ENCODE results near the gene SLC35C1.
A peak's percentile ranks its signal among the peaks of the same experiment; 100 is the strongest.
"Not testable (repeated sequence)": the region's sequence is repeated elsewhere in the genome, so short reads cannot be mapped to it uniquely, and the experiment has no call there.

SLC35C1 gene

DNA sequence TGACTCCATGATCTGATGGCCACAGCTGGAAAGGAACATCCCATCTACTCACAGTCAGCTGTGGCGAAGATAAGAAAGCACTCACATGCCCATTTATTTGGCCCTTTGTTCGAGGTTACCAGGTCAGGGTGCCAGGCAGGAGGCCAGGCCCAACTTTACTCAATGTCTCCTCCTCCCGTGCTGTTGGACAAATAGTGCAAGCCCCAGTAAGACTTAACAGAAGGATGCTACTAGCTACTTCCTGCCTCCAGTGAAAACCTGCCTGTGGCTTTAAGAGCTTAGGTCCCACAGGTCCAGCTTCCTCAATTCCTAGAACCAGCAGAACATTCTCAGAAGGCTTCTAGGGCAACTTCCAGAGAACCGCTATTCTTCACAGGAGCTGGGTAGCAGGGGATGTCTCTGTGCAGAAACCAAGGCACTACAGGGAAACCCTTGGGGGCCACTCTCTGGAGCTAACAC, 29.4 kb downstream of the SLC35C1 start:
- Histone ChIP-seq H3K4me2 (ENCODE audit: low read depth, low read length, poor library complexity, severe bottlenecking) (no peak overlapping the region), H3K36me3 (ENCODE audit: insufficient read depth, low read length) (no peaks in the 10 kb centered on the region), H3K9me3 (ENCODE audit: insufficient read depth, low read depth, low read length) (no peaks in the 10 kb centered on the region), H3K27me3 (ENCODE audit: insufficient read depth, low read length, poor library complexity, severe bottlenecking) (no peaks in the 10 kb centered on the region), H3K79me2 (ENCODE audit: insufficient read depth, low read length) (no peaks in the 10 kb centered on the region), H2AFZ (ENCODE audit: low read length) (peak overlapping the region; percentile 13; the same call in 1 of the 2 replicates), H3K4me1 (ENCODE audit: insufficient read depth, low read length, poor library complexity, severe bottlenecking) (no peaks in the 10 kb centered on the region), H4K20me1 (ENCODE audit: insufficient read depth, low read length, poor library complexity, severe bottlenecking) (no peaks in the 10 kb centered on the region), H3K9me2 (replicated peaks; ENCODE audit: low read depth, low read length) (no peaks in the 10 kb centered on the region), H3K9ac (ENCODE audit: low read depth, low read length, poor library complexity, severe bottlenecking) (no peak overlapping the region), H3F3A (ENCODE audit: low read depth) (no peaks in the 10 kb centered on the region), H3K4me3 (ENCODE audit: low read length, poor library complexity, severe bottlenecking) (no peak overlapping the region)
- TF ChIP-seq, protein P1, sequence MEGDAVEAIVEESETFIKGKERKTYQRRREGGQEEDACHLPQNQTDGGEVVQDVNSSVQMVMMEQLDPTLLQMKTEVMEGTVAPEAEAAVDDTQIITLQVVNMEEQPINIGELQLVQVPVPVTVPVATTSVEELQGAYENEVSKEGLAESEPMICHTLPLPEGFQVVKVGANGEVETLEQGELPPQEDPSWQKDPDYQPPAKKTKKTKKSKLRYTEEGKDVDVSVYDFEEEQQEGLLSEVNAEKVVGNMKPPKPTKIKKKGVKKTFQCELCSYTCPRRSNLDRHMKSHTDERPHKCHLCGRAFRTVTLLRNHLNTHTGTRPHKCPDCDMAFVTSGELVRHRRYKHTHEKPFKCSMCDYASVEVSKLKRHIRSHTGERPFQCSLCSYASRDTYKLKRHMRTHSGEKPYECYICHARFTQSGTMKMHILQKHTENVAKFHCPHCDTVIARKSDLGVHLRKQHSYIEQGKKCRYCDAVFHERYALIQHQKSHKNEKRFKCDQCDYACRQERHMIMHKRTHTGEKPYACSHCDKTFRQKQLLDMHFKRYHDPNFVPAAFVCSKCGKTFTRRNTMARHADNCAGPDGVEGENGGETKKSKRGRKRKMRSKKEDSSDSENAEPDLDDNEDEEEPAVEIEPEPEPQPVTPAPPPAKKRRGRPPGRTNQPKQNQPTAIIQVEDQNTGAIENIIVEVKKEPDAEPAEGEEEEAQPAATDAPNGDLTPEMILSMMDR (conservative IDR thresholded peaks at IDR 0.05; ENCODE audit: low read length), result no peak

- H3F3A ChIP-seq (ENCODE audit: low read depth), result no peaks in the 10 kb centered on the region; the same call in 1 of the 2 replicates
- no peaks in the 10 kb centered on the region for H4K20me1 ChIP-seq (ENCODE audit: insufficient read depth, low read length, poor library complexity, severe bottlenecking)
- H3K79me2 ChIP-seq (ENCODE audit: insufficient read depth, low read length), result no peaks in the 10 kb centered on the region
- no peaks in the 10 kb centered on the region for H3K36me3 ChIP-seq (ENCODE audit: insufficient read depth, low read length)
- H3K9me2 ChIP-seq (replicated peaks; ENCODE audit: low read depth, low read length), result no peaks in the 10 kb centered on the region
- H3K9ac ChIP-seq (ENCODE audit: low read depth, low read length, poor library complexity, severe bottlenecking), result no peak overlapping the region
- H3K4me2 ChIP-seq (ENCODE audit: low read depth, low read length, poor library complexity, severe bottlenecking), result no peak overlapping the region
- no peak for TF ChIP-seq EZH2phosphoT487 (IDR thresholded peaks at IDR 0.05; ENCODE audit: borderline replicate concordance)
- TF ChIP-seq, protein P1 (conservative IDR thresholded peaks at IDR 0.05; ENCODE audit: low read length), result no peak
- H3K4me1 ChIP-seq (ENCODE audit: insufficient read depth, low read length, poor library complexity, severe bottlenecking), result peaks cover 9% of the 10 kb centered on the region
- H3K4me3 ChIP-seq (ENCODE audit: low read length, poor library complexity, severe bottlenecking), result no peak overlapping the region
- no peaks in the 10 kb centered on the region for H3K27me3 ChIP-seq (ENCODE audit: insufficient read depth, low read length, poor library complexity, severe bottlenecking)
- H3K9me3 ChIP-seq (ENCODE audit: insufficient read depth, low read depth, low read length), result no peaks in the 10 kb centered on the region
- H2AFZ ChIP-seq (ENCODE audit: low read length), result no peak overlapping the region
These were observed 34.3 kb downstream of the SLC35C1 start for GRCh38 chr11:45839204-45839603.

DNA sequence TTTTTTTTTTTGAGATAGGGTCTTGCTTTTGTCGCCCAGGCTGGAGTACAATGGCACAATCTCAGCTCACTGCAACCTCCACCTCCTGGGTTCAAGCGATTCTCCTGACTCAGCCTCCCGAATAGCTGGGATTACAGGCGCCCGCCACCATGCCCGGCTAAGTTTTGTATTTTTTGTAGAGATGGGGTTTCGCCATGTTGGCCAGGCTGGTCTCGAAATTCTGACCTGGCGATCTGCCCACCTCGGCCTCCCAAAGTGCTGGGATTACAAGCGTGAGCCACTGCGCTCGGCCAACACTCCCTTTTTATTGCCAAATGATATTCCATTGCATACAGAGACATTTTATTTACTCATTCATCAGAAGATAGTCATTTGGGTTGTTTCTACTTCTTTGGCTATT, 35.3 kb downstream of the SLC35C1 start:
- not testable (repeated sequence) for H3K4me2 ChIP-seq (ENCODE audit: low read depth, low read length, poor library complexity, severe bottlenecking); H3F3A ChIP-seq (ENCODE audit: low read depth)

DNA sequence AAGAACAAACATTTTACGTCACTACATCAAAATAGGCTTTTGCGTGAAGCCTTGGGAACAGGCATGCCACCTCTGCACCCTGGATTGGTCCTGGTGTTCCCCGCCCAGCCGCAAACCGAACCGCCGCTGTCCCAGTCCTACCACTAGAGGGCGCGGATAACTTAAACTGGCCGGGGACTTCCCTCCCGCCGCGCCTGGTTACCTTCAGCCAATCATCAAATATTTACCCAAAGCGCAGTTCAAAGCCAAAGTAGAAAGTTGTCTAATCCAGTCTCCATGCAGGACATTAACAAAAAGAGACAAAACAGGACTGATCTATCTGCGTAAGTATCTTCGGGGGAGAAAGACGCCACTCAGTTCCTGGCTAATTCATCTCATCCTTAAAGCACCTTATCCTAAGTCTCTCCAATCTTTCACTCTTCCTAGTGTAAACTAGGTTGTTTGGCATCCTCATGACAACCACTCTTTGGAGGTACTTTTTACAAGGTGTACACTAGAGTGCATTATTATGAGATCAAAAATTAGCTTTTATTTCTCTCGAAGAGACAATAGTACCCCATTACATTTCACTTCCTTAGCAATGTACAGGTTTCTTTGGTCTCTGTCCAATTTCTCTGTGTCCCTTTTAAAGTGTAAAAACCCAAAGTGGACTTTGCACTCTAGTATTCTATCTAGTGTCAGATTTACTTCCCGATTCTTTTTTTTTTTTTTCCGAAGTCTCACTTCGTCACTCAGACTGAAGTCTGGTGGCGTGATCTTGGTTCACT, 38.4 kb downstream of the SLC35C1 start:
- H3K36me3 ChIP-seq (ENCODE audit: insufficient read depth, low read length), result no peaks in the 10 kb centered on the region
- H3K79me2 ChIP-seq (ENCODE audit: insufficient read depth, low read length), result peaks cover 5% of the 10 kb centered on the region
- peak overlapping the region; percentile 16 for H3K9ac ChIP-seq (ENCODE audit: low read depth, low read length, poor library complexity, severe bottlenecking)
- peak overlapping the region; percentile 86 for H2AFZ ChIP-seq (ENCODE audit: low read length)
- H3K9me3 ChIP-seq (ENCODE audit: insufficient read depth, low read depth, low read length), result no peaks in the 10 kb centered on the region
- peaks cover 9% of the 10 kb centered on the region for H4K20me1 ChIP-seq (ENCODE audit: insufficient read depth, low read length, poor library complexity, severe bottlenecking)
- H3K27me3 ChIP-seq (ENCODE audit: insufficient read depth, low read length, poor library complexity, severe bottlenecking), result no peaks in the 10 kb centered on the region
- no peak for TF ChIP-seq EZH2phosphoT487 (IDR thresholded peaks at IDR 0.05; ENCODE audit: borderline replicate concordance)
- TF ChIP-seq, protein P1 (conservative IDR thresholded peaks at IDR 0.05; ENCODE audit: low read length), result peak; percentile 95
- H3K9me2 ChIP-seq (replicated peaks; ENCODE audit: low read depth, low read length), result no peaks in the 10 kb centered on the region
- H3F3A ChIP-seq (ENCODE audit: low read depth), result peaks cover 2% of the 10 kb centered on the region; the same call in 1 of the 2 replicates
- H3K4me1 ChIP-seq (ENCODE audit: insufficient read depth, low read length, poor library complexity, severe bottlenecking), result peaks cover 21% of the 10 kb centered on the region
- peak overlapping the region; percentile 62 for H3K4me3 ChIP-seq (ENCODE audit: low read length, poor library complexity, severe bottlenecking)
- H3K4me2 ChIP-seq (ENCODE audit: low read depth, low read length, poor library complexity, severe bottlenecking), result peak overlapping the region; percentile 71

More for the DNA sequence above, 35.3 kb downstream of the SLC35C1 start:
- not testable (repeated sequence) for H3K79me2 ChIP-seq (ENCODE audit: insufficient read depth, low read length); H3K9ac ChIP-seq (ENCODE audit: low read depth, low read length, poor library complexity, severe bottlenecking); H3K27me3 ChIP-seq (ENCODE audit: insufficient read depth, low read length, poor library complexity, severe bottlenecking); H2AFZ ChIP-seq (ENCODE audit: low read length); H3K36me3 ChIP-seq (ENCODE audit: insufficient read depth, low read length); H3K4me1 ChIP-seq (ENCODE audit: insufficient read depth, low read length, poor library complexity, severe bottlenecking); H3K4me3 ChIP-seq (ENCODE audit: low read length, poor library complexity, severe bottlenecking); H3K9me3 ChIP-seq (ENCODE audit: insufficient read depth, low read depth, low read length); H4K20me1 ChIP-seq (ENCODE audit: insufficient read depth, low read length, poor library complexity, severe bottlenecking); H3K9me2 ChIP-seq (replicated peaks; ENCODE audit: low read depth, low read length)

Measured in Loucy (cell line).